Endodermal cell (in vitro differentiated cells): Measurements from ENCODE around the gene PLA2R1. TPM values are rescaled to one million over a fixed set of nuclear protein-coding genes. Genes with fewer than 3 reads are reported as not detected.

Experiments
- DNase-seq: peaks from one replicate; pipeline ENCODE4 v3.0.0-alpha.2; 2017
- H3K27ac ChIP-seq: 2 replicates; pipeline ENCODE4 v1.5.1; 2013; ENCODE audit warnings: mild to moderate bottlenecking, low read depth, low read length, moderate library complexity
- H3K27me3 ChIP-seq: 2 replicates; pipeline ENCODE4 v1.6.1; 2013; ENCODE audit warnings: mild to moderate bottlenecking, low read length, moderate library complexity; ENCODE audit not compliant: insufficient read depth, control insufficient read depth, poor library complexity, severe bottlenecking
- H3K36me3 ChIP-seq: 2 replicates; pipeline ENCODE4 v1.7.0; 2013; ENCODE audit warnings: mild to moderate bottlenecking, low read length, moderate library complexity; ENCODE audit not compliant: control insufficient read depth, insufficient read depth
- H3K4me1 ChIP-seq: one replicate; pipeline ENCODE4 v1.7.0; 2013; ENCODE audit warnings: low read length; ENCODE audit not compliant: control insufficient read depth, insufficient read depth
- H3K4me3 ChIP-seq: 2 replicates; pipeline ENCODE4 v1.5.1; 2013; ENCODE audit warnings: mild to moderate bottlenecking, low read length, moderate library complexity
- H3K9ac ChIP-seq: 2 replicates; pipeline ENCODE4 v1.6.1; 2013; ENCODE audit warnings: mild to moderate bottlenecking, low read length, moderate library complexity; ENCODE audit not compliant: poor library complexity, severe bottlenecking; ENCODE audit errors: extremely low read depth
- H3K9me3 ChIP-seq: 2 replicates; pipeline ENCODE4 v1.6.1; 2013; ENCODE audit warnings: mild to moderate bottlenecking, low read length, moderate library complexity; ENCODE audit not compliant: control insufficient read depth
- H3K27ac Mint-ChIP-seq: 2 replicates; pipeline ENCODE4 v1.8.0; 2020; ENCODE audit warnings: mixed read lengths
- H3K27me3 Mint-ChIP-seq: 2 replicates; pipeline ENCODE4 v1.8.0; 2021; ENCODE audit warnings: mild to moderate bottlenecking, mixed read lengths; ENCODE audit not compliant: insufficient read depth
- H3K36me3 Mint-ChIP-seq: 2 replicates; pipeline ENCODE4 v1.8.0; 2020; ENCODE audit warnings: low read depth, mixed read lengths
- H3K4me1 Mint-ChIP-seq: 2 replicates; pipeline ENCODE4 v1.8.0; 2020; ENCODE audit warnings: mixed read lengths
- H3K4me3 Mint-ChIP-seq: 2 replicates; pipeline ENCODE4 v1.8.0; 2020; ENCODE audit warnings: mild to moderate bottlenecking, moderate library complexity, mixed read lengths
- H3K9me3 Mint-ChIP-seq: 2 replicates; pipeline ENCODE4 v1.8.0; 2020; ENCODE audit warnings: mild to moderate bottlenecking, mixed read lengths
- WGBS, 2 experiments: methylation state at CpG; one replicate each; pipeline versions ENCODE4 v1.1.5 to v1.1.7; 2013; ENCODE audit warnings: missing lambda C conversion rate in 2 of 2, mixed read lengths in 1 of 2; ENCODE audit not compliant: insufficient coverage in 1 of 2, insufficient read length in 1 of 2; 5-methylcytosine and 5-hydroxymethylcytosine counted together
- total RNA-seq, 2 donors: library from RNA; stranded (reverse); fragmentation: NEBNext Ultra II Directional in 1 of 2; extraction: Animal tissue kit (Norgen Biotek cat#: 25700) in 1 of 2; gene quantifications; 2 replicates in 1 of 2; 3 replicates in 1 of 2; pipeline ENCODE4 v1.2.1, GENCODE V29; 2021
- TF ChIP-seq, protein P1 (sequence below): fragments of 200-600 bp; sonication (generic); conservative IDR thresholded peaks from 2 replicates; pipeline ENCODE4 v1.5.0; 2021; ENCODE audit warnings: antibody characterized with exemption, mild to moderate bottlenecking

The PLA2R1 gene
- total RNA-seq, 2 donors from 2014 or later = 1.4 to 1.8 TPM

DNA sequence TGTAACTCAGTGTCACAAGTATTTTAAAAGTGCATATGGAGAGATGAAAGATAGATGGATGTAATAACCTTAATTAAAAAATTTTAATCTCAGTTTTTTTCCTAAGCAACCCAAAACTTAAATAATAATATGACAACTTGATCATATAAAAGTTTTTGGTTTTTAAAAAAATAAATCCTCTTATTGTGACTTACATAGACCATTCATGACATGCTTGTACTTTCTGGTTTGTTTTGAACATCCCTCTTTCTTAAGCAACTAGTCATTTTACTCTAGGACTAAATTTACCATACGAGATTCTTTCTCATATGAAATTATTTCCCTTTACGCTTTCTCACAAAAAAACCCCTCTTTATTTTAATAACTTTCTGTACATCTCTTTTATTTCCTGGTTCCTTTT, 6.5 kb upstream of the PLA2R1 start:
- Mint-ChIP-seq H3K36me3 (peaks cover 5% of the 10 kb centered on the region), H3K4me1 (peaks cover 4% of the 10 kb centered on the region), H3K27me3 (peaks cover 10% of the 10 kb centered on the region), H3K4me3 (no peak overlapping the region), H3K9me3 (peaks cover 53% of the 10 kb centered on the region), H3K27ac (no peak overlapping the region)
- no peak for DNase-seq
- H3K4me1 ChIP-seq = no peaks in the 10 kb centered on the region
- no peak overlapping the region for H3K9ac ChIP-seq
- no peak overlapping the region for H3K4me3 ChIP-seq
- WGBS, 2 experiments = 81% methylated on average over 2 of the region's 2 CpGs; no CpG with 5 or more reads in 1 of the 2 experiments
- no peaks in the 10 kb centered on the region for H3K27me3 ChIP-seq
- TF ChIP-seq, protein P1, sequence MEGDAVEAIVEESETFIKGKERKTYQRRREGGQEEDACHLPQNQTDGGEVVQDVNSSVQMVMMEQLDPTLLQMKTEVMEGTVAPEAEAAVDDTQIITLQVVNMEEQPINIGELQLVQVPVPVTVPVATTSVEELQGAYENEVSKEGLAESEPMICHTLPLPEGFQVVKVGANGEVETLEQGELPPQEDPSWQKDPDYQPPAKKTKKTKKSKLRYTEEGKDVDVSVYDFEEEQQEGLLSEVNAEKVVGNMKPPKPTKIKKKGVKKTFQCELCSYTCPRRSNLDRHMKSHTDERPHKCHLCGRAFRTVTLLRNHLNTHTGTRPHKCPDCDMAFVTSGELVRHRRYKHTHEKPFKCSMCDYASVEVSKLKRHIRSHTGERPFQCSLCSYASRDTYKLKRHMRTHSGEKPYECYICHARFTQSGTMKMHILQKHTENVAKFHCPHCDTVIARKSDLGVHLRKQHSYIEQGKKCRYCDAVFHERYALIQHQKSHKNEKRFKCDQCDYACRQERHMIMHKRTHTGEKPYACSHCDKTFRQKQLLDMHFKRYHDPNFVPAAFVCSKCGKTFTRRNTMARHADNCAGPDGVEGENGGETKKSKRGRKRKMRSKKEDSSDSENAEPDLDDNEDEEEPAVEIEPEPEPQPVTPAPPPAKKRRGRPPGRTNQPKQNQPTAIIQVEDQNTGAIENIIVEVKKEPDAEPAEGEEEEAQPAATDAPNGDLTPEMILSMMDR = no peak
- peaks cover 67% of the 10 kb centered on the region for H3K9me3 ChIP-seq
- no peaks in the 10 kb centered on the region for H3K36me3 ChIP-seq
- no peak overlapping the region for H3K27ac ChIP-seq

DNA sequence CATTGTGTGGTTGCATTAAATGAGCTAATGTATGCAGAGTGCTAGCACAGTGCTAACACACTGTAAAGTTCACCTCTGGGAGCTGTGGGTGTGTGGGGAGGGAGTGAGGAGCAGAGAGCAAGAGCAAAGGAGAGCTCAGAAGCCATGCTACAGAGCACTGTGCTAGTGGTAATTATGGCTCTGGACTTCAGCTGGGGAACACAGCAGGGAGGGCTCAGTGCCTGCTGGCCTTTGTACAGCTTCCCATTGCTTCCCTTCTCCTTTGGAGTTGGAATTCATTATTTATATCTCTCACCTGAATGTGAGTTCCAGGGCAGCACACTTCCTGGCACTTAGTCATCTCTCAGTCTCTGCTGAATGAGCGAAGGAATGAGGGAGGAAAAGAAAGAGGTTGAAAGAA, 2.5 kb upstream of the PLA2R1 start:
- Mint-ChIP-seq H3K4me1 (peaks cover 8% of the 10 kb centered on the region), H3K27ac (no peak overlapping the region), H3K9me3 (peaks cover 38% of the 10 kb centered on the region), H3K4me3 (no peak overlapping the region), H3K36me3 (peaks cover 5% of the 10 kb centered on the region), H3K27me3 (peaks cover 41% of the 10 kb centered on the region)
- peaks cover 50% of the 10 kb centered on the region for H3K9me3 ChIP-seq
- TF ChIP-seq, protein P1 = no peak
- no peaks in the 10 kb centered on the region for H3K36me3 ChIP-seq
- no peak overlapping the region for H3K27ac ChIP-seq
- peaks cover 26% of the 10 kb centered on the region for H3K27me3 ChIP-seq
- H3K4me1 ChIP-seq = no peaks in the 10 kb centered on the region
- no peak for DNase-seq
- WGBS, 2 experiments = 96% methylated on average over 1 of the region's 1 CpG; no CpG with 5 or more reads in 1 of the 2 experiments
- no peak overlapping the region for H3K4me3 ChIP-seq
- H3K9ac ChIP-seq = no peak overlapping the region

DNA sequence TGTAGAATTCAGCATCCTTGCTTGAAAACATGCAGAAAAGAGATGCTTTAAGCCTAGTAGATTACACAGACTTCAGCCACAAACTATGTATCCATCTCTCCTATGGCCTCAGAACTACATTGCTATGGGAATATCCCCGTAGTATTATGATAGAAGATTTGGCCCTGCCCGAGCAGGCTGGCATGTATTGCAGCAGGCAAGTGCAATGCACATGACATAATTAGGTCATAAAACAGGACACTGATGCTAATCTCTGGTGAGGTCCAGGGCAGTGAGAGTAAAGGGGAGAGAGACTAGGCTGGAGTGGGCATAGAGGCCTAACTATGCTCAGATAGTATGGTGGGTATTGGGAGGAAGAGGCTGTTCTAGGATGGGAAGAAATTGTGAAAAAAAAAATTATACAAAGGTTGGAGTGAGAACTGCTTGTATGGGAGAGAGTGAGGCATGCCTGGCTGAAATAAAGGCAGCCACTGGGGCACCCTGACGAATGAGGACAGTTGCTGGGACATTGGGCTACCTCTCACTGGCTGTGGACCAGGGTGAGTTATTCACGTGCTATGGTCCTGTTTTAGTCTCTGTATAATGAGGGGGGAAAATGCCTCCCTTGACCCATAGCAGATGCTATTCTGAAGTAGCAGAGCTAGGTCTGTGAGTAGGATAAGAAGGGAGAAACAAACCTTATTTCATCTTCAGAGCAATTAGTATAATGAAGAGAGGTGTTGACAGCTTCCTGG, 1.6 kb upstream of the PLA2R1 start:
- Mint-ChIP-seq H3K4me1 (peaks cover 8% of the 10 kb centered on the region), H3K36me3 (peaks cover 5% of the 10 kb centered on the region), H3K4me3 (no peak overlapping the region), H3K27ac (no peak overlapping the region), H3K9me3 (peaks cover 34% of the 10 kb centered on the region), H3K27me3 (peaks cover 46% of the 10 kb centered on the region)
- no peak overlapping the region for H3K27ac ChIP-seq
- no peak for DNase-seq
- H3K4me3 ChIP-seq = no peak overlapping the region
- TF ChIP-seq, protein P1 = no peak
- no peaks in the 10 kb centered on the region for H3K4me1 ChIP-seq
- H3K36me3 ChIP-seq = no peaks in the 10 kb centered on the region
- H3K9ac ChIP-seq = no peak overlapping the region
- H3K27me3 ChIP-seq = peaks cover 26% of the 10 kb centered on the region
- H3K9me3 ChIP-seq = peaks cover 42% of the 10 kb centered on the region
- 94 to 95% methylated on average over 3 to 4 of the region's 4 CpGs for WGBS, 2 experiments
